Skin epidermis (tissue), 12 donors: ENCODE results near the gene PYROXD2.
"Not testable (repeated sequence)": the region's sequence is repeated elsewhere in the genome, so short reads cannot be mapped to it uniquely, and the experiment has no call there.

Experiments
- H3K27ac ChIP-seq, 21 experiments: fragments of 200-600 bp; sonication (generic) in 11 of 21; one replicate each; pipeline ENCODE4 v1.5.0; 2020; ENCODE audit warnings: mild to moderate bottlenecking in 3 of 21, inconsistent platforms in 2 of 21, moderate library complexity in 2 of 21
- H3K4me3 ChIP-seq, 7 experiments: fragments of 200-600 bp; sonication (generic) in 2 of 7; one replicate each; pipeline ENCODE4 v1.5.0; 2020; ENCODE audit warnings: inconsistent platforms in 2 of 7, mild to moderate bottlenecking in 2 of 7, moderate library complexity in 1 of 7

Gene PYROXD2

DNA sequence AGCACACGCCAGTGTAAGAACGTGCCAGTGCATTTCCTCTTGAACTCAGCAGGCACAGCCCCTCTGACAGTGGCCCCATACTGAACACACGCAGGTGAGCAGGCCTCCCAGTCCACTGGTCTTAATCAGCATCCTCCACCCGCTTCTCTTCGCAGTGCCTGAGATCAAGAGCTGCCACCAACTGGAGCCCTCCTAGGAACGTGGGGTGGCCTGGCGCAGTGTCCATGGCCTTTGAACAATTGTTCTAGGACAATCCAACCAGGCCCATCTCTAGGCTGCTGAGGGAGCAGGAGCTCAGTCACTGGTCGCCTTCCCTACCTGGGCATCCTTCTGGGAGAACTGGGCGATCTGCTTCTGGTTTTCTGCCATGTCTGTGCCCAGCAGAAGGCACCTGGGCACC is 15.2 kb downstream of the PYROXD2 start:
- Histone ChIP-seq H3K27ac (no peak overlapping the region), H3K4me3 (no peak overlapping the region)

DNA sequence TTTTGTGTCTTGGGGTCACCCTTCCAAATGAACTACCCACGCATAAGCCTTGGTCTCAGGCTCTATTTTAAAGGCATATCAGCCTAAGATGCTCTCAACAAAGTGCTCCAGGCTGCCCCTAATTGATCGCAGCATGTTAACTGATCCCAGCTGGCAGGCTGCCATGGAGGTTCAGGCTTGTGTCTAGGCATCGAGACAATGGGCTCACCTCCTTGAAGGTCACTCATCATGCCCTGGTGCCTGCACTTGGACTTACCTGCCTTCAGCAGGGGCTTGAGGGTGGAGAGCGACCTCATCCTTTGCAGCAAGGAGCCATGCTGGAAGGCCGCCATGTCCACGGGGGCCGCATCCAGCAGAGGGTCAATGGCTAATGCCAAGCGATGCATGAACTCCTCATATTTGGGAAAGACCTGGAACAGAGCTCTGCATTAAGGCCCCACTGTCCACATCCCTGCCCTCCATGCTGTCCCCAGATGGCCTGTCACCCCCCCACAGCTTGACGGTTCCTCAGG is 17.8 kb downstream of the PYROXD2 start:
- Histone ChIP-seq H3K27ac (no peak overlapping the region), H3K4me3 (no peak overlapping the region)

DNA sequence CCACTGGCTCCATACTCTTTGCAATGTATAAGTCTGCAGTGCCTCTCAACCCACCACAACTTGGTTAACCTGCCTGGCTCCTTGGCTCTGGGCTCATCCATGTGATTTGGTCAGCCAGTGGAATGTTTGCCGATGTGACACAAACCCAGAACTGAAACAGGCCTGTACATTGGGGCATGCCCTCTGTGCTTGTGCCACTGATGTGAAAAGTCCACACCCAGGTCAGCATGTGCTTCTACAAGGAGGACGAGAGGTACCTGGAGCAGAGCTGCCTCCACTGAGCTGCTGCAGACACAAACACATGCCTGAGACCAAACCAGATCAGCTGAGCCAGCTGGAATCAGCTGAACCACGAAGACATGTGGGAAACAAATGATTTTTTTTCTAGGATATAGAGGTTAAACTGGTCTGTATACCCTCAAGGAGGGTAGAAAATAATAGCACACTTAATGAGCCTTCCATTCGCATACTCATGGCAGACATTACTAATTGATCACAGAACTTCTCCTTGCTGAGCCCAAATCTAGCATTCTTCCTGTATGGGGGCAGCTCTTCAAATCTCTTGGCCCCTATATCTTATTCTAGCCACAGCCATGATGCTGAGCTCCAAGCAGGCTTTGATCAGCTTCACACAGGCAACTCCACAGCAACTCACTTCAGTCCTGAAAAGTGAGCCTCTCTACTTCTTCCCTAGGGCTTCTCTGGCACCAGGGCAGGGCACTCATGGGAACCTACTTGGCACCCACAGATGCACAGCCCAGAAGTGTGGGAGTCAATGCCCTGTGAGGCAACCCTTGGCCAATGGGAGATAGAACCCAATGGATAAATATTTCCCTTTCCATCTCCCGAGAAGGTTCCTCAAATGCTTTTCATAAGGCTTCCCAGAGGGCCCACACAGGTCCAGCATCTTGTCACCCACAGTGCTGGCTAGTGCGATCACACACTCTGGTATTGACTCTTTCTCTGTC is 18.6 kb downstream of the PYROXD2 start:
- Histone ChIP-seq H3K27ac (no peak overlapping the region), H3K4me3 (no peak overlapping the region)

DNA sequence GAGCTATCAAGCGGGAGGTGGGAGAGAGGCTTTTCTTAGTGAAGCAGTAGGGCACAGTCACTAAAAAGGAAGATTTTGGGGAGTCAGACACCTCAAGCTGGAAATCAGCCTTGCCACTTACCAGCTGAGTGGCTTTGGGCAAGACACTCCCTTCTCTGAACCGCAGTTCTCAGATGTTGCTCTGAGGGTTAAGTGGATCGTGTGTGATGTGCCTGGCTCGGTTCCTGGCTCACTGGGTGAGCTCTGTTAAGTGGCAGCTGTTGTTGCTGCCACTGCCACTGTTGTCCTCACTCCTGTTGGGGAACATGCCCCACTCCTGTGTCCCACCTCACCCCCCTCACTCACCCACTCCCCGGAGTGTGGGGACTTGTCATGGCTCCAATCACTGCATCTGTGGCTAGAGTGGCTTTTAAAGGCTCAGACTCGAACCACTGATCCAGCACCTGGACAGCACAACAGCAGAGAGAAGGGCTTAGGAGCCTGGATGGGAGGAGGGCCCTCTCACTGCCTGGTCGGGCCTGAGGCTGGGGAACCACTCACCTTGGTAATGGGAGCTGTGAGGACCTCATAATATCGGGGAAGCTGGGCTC is 20.0 kb downstream of the PYROXD2 start:
- H3K27ac ChIP-seq: peak overlapping the region in 2 of 21 experiments; percentile 0 to 17

DNA sequence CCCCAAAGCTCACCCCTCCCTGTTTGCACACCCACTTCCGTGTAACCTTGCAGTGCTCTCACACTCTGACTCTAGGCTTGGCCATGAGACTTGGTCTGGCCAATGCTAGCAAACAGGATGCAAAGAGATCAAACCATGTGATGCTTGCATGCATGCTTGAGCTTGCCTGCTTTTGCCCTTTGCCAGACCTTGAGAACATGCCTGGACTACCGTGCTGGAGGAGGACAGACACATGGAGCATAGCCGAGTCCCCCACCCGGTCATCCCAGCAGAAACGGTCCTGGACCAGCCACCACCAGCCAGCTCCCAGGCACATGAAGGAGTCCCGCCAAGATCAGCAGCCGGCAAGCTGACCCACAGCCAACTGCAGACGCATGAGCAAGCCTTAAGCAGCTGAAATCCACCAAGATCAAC is 23.4 kb downstream of the PYROXD2 start:
- Histone ChIP-seq H3K27ac (peak overlapping the region in 3 of 21 experiments; percentile 18 to 30 (median 29)), H3K4me3 (no peak overlapping the region)

More for the DNA sequence above, 20.0 kb downstream of the PYROXD2 start:
- no peak overlapping the region for H3K4me3 ChIP-seq

DNA sequence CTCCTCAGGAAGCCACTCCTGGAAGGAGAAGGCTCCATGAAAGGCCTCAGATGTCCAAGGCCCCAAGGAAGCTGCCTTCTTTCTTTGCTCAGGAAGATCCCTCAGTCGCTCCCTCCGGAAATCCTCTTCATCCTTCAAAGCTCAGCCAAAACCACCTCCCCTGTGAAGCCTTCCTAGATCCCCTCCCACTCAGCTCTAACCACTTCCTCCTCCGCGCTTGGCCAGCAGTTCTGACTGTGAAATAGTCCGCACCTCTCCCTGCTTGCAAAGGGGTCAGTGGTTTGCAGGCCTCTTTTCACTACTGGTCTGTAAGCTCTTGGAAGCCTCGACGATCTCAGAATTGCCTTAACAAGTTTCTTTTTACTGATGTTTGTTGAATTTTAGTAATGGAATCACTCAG is 23.9 kb downstream of the PYROXD2 start:
- no peak overlapping the region for H3K4me3 ChIP-seq
- H3K27ac ChIP-seq: peak overlapping the region in 3 of 21 experiments; percentile 29 to 39 (median 30)

DNA sequence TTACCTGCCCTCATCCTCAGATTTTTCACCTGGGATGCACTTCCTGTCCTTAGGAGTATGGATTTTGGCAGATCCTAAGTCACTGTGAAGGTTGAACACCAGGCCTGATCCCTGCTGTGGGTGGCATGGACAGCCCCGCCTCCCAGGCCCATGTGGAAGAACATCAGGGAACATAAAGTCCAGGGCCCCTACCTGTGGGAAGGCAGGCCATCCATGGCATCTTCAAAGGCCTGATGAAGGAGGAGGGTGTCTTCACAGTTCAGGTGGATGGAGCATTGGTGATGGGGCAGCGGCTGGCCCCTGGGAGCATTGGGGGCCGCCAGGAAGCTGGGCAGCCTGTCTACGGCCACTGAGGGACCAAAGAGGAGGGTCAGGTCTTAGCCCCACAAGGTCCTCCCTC is 24.6 kb downstream of the PYROXD2 start:
- H3K4me3 ChIP-seq: no peak overlapping the region
- no peak overlapping the region for H3K27ac ChIP-seq

DNA sequence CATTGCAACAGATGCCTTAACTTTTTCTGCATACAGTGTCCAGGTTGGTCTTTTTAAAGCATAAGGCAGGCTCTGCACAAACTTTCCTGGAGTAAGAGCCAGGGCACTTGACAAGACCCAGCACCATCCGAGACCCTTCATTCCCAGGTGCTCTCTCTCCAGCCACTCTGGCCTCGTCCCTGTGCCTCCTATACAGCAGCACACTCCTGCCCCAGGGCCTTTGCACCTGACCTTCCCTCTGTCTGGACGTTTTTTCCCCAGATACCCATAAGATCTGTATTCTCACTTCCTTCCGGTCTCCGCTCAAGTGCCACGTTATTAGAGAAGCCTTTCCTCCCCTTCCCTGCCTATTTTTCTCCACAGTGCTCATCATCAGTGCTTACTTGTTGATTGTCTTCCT is 25.6 kb downstream of the PYROXD2 start:
- Histone ChIP-seq H3K27ac (no peak overlapping the region), H3K4me3 (no peak overlapping the region)

DNA sequence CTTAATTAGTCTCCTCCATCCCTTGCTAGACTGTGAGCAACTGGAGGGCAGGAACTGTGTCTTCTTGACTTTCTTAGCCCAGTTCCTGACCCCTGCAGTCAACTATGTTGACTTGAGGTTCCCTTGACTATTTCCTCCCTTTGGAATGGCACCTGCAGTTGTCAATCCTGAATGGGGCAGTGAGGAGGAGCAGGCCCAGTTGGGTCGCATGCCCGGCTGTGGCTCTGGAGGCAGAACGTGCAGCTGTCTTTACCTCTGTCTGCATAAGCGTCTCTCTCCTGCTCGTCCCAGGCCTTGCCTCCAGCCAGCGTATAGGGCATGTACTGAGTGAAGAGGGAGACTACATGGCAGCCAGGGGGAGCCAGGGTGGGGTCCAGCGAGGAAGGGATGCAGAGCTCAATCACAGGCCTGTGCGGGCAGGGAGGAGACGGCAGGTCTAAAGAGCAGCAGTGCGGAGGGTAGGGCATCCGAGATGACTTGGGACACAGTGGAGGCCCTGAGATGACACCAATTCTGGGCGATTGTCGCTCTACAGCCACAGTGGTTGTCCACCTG is 26.8 kb downstream of the PYROXD2 start:
- Histone ChIP-seq H3K27ac (no peak overlapping the region), H3K4me3 (no peak overlapping the region)

DNA sequence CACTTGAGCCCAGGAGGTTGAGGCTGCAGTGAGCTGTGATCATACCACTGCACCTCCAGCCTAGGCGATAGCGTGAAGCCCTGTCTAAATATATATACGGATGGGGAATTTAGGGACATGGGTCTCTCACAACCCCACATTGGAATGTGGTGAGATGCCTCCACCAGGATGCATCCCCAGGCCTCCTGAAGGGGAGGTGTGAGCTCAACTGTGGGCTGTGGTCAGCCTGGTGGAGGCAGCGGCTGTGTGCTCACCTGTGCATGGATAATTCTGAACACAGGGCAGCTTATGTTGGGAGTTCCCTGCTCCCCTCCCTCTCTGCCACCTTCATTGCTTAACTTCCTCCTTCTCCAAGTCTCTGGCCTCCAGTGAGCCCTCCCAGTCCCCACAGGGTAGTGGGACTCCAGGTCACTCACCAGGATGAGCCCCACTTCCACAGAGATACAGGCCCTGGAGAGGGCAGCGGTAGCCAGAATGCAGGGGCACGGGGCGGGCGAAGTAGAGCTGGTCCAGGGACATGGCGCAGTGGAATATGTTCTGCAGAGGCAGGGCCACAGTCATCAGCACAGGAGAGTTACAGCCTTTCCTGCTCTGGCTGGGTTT is 30.4 kb downstream of the PYROXD2 start:
- no peak overlapping the region for H3K27ac ChIP-seq
- no peak overlapping the region for H3K4me3 ChIP-seq

DNA sequence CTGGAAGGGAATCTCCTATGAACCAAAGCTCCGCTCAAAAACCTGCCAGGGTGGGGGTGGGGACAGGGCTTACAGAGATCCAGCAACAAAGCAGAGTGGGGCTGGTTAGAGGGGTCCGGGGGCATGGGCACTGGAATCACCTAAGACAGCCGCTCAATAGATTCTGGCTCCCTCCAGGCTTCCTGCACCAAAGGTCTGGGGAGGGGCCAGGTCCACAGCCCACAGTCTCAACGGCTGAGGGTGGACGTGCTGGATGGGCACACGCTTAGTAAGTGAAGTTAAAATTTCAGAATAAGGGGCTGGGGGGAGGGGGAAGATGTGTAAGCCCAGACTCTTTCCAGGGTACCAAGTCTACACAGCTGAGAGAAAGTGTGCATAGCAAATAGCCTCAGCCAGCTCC is 31.1 kb downstream of the PYROXD2 start:
- no peak overlapping the region for H3K27ac ChIP-seq
- no peak overlapping the region for H3K4me3 ChIP-seq

DNA sequence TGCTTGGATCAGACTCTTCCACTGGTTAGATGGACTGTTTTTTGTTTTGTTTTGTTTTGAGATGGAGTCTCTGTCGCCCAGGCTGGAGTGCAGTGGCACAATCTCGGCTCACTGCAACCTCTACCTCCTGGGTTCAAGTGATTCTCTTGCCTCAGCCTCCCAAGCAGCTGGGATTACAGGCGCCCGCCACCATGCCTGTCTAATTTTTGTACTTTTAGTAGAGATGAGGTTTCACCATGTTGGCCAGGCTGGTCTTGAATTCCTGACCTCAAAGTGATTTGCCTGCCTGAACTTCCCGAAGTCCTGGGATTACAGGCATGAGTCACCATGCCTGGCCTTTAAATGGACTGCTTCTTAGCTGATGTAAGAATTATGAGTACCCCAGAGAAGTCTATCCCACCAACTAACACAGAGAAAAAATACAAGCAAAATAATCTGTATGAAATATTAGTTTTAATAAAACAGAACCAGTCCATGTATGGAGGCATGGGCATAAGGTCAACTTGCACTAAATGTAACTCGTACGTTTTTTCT is 31.8 kb downstream of the PYROXD2 start:
- H3K27ac ChIP-seq, H3K4me3 ChIP-seq: not testable (repeated sequence)

DNA sequence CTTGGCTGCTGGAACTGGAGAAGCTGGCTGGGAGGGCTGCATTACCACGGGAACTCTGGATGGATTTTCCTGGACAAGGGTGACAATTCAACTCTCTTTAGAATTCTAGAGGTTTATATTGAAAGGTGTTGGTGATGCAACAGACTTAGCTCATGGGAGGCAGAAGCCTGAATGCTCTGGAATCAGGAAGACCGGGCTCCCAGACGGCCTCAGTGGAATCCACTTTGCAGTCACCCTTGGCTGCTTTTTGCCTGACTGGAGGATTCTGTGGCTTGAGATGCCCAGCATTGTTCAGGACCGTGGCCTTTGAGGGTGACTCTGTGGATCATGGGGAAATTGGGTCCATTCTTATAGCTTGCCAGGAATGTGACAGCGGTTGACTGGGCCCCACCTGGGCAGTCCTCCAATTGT is 32.3 kb downstream of the PYROXD2 start:
- H3K27ac ChIP-seq: no peak overlapping the region
- H3K4me3 ChIP-seq: no peak overlapping the region

DNA sequence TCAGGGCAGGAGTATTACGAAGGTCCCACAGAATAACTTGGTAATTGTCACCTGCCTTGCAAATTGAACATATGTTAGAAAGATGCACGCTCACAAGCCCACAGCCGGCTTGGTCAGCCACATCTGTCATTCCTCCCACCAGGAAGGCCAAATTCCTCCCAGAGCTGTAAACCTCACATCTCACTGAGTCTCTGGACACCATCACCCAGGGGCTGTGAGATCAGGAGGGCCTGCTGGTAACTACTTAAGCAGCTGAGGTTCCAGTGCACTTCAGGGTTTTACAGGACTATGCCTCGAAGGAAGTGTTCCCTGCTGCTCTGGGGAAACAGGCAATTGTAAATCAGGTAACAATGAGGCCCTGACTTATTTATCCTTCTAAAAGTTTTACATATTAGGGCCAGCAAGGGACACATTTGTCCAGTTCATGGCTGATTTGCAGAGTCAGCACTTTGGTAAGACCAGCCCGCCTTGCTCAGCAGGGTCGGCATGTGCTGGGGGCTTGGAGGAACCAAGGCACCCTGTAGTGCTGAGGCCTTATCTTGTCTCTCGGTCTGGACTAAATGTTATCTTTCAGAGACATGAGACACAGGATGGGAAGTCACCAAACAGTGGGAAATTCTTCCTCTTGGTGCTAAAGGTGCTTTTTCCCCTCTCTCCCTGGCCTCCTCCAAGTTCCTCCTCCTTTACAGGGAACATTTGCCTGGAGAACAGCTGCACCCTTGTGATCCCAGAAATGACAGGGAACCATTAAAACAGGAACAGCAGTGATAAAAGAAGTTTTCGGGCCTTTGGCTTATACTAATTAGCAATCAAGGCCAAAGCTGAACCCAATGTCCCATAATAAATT is 34.3 kb downstream of the PYROXD2 start:
- no peak overlapping the region for H3K4me3 ChIP-seq

DNA sequence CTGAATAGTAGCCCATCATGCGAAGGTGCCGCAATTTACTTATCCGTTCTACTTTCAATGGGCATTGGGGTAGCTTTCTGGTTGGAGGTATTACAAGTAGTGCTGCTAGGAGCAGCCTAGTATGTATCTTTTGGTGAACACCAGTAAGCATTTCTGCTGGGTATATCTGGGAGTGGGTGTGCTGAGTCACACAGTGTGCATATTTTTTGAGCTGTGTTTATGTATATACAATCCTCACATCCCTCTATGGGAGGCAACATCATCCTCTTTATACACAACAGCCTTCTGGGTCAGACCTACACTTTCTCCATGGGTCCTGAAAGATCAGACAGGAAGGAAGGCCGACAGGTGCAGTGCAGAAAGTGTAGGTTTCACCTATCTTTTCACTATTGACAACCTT is 36.3 kb downstream of the PYROXD2 start:
- Histone ChIP-seq H3K27ac (no peak overlapping the region), H3K4me3 (no peak overlapping the region)

More for the DNA sequence above, 34.3 kb downstream of the PYROXD2 start:
- no peak overlapping the region for H3K27ac ChIP-seq

DNA sequence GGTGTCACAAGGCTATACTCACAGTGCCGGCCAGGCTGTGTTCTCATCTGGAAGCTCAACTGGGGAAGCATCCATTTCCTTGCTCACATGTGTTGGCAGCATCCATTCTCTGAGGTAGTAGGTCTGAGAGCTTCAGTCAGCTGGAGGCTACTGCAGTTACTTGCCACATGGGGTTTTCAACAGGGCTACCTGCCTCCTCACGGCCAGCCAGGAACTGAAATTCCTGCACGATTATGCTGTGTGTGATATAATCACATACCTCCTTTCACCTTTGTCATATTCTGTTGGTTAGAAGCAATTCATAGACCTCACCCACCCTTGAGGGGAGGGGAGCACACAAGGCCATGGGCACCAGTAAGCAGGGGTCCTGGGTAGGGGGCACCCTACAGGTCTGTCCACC is 37.4 kb downstream of the PYROXD2 start:
- Histone ChIP-seq H3K27ac (no peak overlapping the region), H3K4me3 (no peak overlapping the region)

DNA sequence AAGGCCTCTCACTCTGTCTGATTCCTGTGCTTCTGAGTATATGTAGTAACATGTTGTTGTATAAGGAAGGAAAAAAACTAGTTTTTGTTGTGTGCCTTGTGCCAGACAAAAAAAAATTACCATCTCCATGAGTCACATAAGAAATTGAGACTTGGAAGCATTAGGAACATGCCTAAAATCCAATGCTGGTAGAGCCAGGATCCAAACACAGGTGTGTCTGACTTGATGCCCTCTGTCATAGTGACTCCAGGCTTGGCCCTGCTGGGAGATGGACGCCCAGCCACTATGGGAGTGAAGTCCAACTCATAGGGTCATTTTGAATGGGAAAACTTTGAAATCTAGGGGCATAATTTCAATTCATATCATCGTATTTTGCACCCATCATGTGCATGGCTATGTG is 38.0 kb downstream of the PYROXD2 start:
- no peak overlapping the region for H3K27ac ChIP-seq
- H3K4me3 ChIP-seq: no peak overlapping the region

DNA sequence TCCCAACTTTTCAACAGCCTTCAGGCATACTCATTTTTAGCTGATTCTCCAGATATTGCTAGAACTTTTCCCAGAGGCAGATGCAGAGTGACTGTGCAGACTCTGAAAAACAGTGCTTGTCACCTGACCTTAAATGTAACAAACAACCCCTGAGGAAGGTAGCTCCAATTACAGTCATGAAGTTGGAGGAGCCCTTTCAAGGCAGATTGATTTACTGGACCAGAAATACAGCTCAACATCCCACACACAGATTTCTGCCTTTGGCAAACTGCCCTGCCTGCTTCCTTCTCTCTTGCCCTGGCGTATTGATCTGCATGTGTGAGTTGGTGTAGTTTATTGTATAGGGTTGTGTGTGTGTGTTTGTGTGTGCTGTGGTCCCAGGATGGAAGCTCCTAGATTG is 38.5 kb downstream of the PYROXD2 start:
- Histone ChIP-seq H3K4me3 (no peak overlapping the region), H3K27ac (no peak overlapping the region)
